T follicular helper cell (primary cell): Measurements from ENCODE around the gene GUSB.

Experiments
- DNase-seq: peaks from one replicate; pipeline ENCODE4 v3.0.0-alpha.2; 2020; ENCODE audit warnings: low read depth

The GUSB gene

DNA sequence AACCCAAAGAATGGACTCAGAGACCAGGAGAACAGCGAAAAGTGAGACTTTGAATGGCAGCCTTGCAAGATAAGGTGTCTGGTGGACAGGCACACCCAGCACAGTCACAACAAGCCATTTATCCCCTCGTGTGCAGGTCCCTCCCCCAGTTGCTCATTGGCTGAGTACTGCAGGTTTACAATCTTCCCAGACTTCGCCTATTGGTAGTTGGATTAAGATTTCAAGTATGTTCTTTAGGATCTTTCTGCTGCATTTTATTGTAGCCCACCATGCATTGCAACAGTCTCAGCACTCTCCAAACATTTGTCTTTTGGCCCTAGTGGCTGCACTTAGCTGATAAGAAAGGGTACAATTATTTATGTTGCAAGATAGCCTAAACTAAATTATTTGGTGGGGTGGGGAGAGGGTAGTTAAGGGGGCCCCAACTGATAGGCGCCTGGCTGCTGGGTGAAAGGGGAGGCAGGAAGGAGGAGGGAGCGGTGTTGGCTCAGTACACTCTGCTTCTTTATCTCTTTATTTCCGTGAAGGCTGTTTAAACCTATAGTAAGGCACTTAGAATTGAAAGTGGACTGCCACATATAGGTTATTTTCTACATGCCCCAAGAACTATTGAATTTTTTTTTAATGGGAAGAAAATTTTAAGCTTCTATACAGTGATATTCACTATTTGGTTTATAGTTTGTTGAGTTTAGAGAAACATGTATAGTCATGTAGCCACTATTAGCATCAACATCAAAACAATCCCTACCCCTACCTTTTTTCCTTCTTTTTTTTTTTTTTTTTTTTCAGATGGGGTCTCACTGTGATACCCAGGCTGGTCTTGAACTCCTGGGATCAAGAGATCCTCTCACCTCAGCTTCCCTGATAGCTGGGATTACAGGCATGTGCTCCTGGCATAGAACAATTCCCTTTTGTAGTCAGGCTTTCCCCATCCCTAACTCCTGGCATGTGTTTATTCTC, 54.2 kb downstream of the GUSB start:
- DNase-seq: no peak

DNA sequence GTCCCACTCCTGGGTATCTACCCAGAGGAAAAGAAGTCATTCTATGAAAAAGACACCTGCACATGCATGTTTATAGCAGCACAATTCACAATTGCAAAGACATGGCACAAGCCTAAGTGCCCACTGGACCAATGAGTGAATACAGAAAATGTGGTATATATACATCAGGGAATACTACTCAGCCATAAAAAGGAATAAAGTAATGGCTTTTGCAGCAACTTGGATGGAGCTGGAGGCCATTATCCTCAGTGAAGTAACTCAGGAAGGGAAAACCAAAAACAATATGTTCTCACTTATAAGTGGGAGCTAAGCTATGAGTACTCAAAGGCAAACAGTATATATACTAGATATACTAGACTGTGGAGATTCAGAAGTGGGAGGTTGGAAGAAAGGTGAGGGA, 55.4 kb downstream of the GUSB start:
- no peak for DNase-seq

DNA sequence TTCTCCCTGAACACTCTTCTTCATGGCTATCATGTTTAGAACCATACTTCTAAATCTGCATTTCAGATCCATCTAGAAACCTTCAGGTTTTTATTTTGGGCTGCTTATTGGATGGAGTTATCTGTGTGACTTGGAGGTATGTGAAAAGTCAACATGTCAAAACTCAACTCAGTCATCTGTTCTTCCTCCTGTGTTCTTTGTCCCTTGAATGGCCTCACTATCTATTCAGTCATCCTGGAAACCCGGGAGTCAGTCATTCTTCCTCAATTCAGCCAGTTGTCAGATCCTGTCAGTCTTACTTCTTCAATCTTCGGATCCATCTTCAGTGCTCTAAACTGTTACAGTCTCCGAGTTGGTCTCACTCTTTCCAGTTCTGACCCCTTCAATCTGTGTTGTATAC, 57.0 kb downstream of the GUSB start:
- DNase-seq: no peak

DNA sequence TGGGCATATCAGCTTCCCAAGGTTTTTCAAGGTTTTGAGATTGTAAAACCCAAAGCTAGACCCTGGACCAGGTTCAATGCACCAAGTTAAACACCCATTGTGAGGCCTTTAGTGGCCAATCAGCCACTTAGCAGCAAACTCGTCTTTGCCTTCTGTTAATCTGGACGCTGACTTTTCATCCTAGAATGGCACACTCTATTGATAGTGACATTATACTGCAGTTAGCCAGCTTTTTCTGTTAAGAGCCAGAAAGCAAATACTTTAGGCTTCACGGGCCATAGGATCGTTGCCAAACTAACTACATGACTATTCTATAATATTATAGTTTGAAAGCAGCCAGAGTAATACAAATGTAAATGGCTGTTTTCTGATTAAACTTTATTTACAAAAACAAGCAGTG, 57.8 kb downstream of the GUSB start:
- no peak for DNase-seq

DNA sequence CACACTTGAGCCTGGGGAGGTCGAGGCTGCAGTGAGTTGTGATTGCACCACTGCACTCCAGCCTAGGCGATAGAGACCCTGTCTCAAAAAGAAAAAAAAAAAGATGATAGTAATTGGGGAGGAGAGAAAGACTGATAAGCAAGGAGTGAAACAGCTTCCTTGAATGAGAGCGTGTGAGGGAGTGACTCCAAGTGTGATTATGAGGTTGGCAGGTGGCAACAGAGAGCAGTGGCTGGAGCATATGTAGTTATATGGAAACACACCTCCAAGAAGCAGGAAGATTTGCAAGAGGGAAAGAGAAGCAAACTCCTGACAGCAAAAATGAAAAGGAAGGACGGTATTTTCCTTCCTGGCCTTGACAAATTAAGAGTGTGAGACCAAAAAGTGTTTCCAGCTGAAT, 58.7 kb downstream of the GUSB start:
- DNase-seq: no peak

DNA sequence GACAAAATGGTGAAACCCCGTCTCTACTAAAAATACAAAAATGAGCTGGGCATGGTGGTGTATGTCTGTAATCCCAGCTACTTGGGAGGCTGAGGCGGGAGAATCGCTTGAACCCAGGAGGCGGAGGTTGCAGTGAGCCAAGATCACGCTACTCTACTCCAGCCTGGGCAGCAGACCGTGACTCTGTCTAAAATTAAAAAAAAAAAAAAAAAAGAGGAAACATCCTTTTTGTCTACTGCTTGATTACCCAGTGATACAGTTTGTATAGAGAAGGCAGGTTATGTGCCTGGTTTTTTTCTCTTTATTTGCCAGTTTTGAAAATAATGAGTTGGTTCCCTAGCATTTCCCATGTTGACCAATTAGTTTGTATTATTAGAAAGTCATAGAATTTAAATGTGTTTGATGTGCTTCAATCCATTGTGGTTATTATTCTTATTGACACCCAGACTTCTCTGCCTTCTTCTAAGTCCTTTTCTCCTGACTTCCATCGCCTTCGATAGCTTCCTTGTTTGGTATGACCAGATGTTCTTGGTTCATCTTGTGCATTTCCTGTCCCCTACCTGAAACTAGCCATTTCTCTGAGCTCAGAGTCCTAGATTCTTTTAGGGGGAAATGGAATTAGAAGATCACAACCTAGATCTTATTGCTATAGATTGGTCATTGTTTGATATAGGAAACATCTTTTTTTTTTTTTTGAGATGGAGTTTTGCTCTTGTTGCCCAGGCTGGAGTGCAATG, 65.9 kb downstream of the GUSB start:
- DNase-seq: no peak

DNA sequence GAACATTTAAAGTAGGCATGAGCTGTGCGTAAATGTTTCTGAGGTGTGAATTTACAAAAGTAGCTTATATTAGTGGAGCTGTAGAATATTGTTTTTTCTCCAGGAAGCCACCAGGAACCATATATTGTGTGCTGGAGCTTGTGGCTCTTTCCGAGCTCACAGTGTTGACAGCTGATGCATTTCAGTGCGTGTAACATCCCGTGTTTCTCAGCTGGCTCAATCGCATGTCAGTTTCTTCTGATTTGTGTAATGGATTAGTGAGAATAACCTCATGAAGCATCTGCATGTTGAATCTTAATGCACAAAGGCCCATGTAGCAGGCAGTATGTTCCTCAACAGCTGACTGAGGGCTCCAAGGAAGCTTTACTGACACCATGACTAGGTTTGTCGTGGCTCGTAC, 69.8 kb downstream of the GUSB start:
- DNase-seq: no peak
